Measurements from ENCODE around the gene PDE10A. TPM values are rescaled to one million over a fixed set of nuclear protein-coding genes. Genes with fewer than 3 reads are reported as not detected.

Gene PDE10A
- total RNA-seq, 6 donors from 2014 or later = 0.89 to 4.9 (median 1.4) TPM

- Histone ChIP-seq H3K27me3 (no peaks in the 10 kb centered on the region), H3K36me3 (no peaks in the 10 kb centered on the region), H3K9me3 (no peaks in the 10 kb centered on the region), H3K4me3 (no peak overlapping the region), H3K4me1 (no peaks in the 10 kb centered on the region), H3K27ac (no peak overlapping the region)
- no peak for TF ChIP-seq POLR2A (IDR thresholded peaks at IDR 0.05)
- no peak for TF ChIP-seq POLR2AphosphoS5 (IDR thresholded peaks at IDR 0.05)
- ATAC-seq (ENCODE audit: low FRiP score in 2 of 2) = peak in 1 of 2 donors; percentile 24
- WGBS, 2 donors = 93 to 100% methylated on average over 2 to 9 of the region's 13 CpGs
- DNase-seq = peak in 1 of 2 donors; percentile 65
Observed at GRCh38 chr6:165577556-165577955, 85.5 kb downstream of the PDE10A start.

DNA sequence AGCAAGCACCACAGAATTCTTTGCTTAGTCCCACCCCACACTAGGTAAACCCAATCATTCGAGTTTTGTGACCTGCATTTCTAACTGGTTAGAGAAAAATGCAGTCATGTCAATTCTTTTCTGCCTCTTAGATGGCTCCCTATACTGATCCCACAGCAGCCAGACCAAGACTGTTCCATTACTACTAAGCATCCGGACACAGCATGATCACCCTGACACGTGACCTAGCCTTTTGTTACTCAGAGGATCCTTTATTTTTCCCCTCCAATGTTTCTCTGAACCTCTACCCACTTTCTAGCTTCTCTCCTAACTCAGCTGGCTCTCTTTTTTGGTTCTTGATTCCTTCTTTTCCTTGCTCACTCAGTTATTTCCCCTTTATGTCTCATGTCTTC is 87.9 kb downstream of the PDE10A start:
- DNase-seq (no peak), ATAC-seq (ENCODE audit: low FRiP score in 2 of 2) (no peak)
- no peaks in the 10 kb centered on the region for H3K27me3 ChIP-seq
- no peaks in the 10 kb centered on the region for H3K36me3 ChIP-seq
- H3K27ac ChIP-seq = no peak overlapping the region
- no peak for TF ChIP-seq POLR2AphosphoS5 (IDR thresholded peaks at IDR 0.05)
- no peak for TF ChIP-seq EP300 (IDR thresholded peaks at IDR 0.05)
- TF ChIP-seq, protein P1, sequence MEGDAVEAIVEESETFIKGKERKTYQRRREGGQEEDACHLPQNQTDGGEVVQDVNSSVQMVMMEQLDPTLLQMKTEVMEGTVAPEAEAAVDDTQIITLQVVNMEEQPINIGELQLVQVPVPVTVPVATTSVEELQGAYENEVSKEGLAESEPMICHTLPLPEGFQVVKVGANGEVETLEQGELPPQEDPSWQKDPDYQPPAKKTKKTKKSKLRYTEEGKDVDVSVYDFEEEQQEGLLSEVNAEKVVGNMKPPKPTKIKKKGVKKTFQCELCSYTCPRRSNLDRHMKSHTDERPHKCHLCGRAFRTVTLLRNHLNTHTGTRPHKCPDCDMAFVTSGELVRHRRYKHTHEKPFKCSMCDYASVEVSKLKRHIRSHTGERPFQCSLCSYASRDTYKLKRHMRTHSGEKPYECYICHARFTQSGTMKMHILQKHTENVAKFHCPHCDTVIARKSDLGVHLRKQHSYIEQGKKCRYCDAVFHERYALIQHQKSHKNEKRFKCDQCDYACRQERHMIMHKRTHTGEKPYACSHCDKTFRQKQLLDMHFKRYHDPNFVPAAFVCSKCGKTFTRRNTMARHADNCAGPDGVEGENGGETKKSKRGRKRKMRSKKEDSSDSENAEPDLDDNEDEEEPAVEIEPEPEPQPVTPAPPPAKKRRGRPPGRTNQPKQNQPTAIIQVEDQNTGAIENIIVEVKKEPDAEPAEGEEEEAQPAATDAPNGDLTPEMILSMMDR (IDR thresholded peaks at IDR 0.05) = no peak
- no peak for TF ChIP-seq POLR2A (IDR thresholded peaks at IDR 0.05)
- H3K9me3 ChIP-seq = no peaks in the 10 kb centered on the region
- H3K4me3 ChIP-seq = no peak overlapping the region
- 79 to 87% methylated on average over 3 of the region's 3 CpGs for WGBS, 2 donors
- no peaks in the 10 kb centered on the region for H3K4me1 ChIP-seq

DNA sequence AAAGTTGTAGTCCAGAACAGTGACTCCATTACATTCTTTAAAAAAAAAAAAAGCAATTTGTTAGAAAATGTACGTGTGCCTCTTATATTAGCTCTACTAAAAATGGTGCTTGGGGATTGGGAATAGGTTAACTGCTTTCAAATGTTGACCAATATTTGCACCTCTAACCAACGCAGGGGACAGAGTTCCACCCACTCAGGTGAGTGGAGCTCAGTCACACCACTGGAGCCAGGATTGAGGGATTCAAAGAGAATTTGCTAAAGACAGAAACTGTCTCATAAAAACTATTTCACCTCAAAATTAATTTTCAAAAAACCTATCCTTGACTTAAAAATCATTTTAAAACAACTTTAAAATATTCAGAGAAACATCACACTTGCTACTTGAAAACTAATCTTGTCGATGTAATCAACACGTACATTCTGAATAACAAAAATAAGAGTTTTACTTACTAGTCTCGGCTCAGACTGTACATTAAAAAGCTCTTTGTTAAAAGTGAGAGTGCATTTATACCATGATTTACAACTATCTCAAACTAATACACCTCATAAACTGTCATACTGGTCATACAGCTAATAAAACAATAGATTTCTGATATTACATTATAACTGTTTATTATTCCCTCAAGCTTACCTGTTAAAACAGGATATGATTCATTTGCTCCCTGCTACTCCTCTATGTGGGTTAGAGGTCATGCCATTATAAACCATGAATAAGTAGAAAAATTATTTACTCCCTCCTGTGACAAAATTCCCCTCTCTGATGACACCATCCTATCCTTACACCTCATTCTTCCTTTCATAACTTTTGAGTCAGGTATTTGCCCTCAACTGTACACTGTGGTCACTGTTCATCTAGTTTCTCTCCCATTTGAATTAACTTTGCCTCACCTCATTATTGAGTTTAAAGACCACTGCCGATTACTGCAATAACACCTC is 88.6 kb downstream of the PDE10A start:
- DNase-seq = no peak
- no peaks in the 10 kb centered on the region for H3K36me3 ChIP-seq
- no peaks in the 10 kb centered on the region for H3K4me1 ChIP-seq
- H3K27me3 ChIP-seq = no peaks in the 10 kb centered on the region
- TF ChIP-seq EP300 (IDR thresholded peaks at IDR 0.05) (no peak), POLR2A (IDR thresholded peaks at IDR 0.05) (no peak), POLR2AphosphoS5 (IDR thresholded peaks at IDR 0.05) (no peak)
- TF ChIP-seq, protein P1 (IDR thresholded peaks at IDR 0.05) = no peak
- ATAC-seq (ENCODE audit: low FRiP score in 2 of 2) = no peak
- 77 to 79% methylated on average over 6 of the region's 6 CpGs for WGBS, 2 donors
- no peaks in the 10 kb centered on the region for H3K9me3 ChIP-seq
- H3K4me3 ChIP-seq = no peak overlapping the region
- no peak overlapping the region for H3K27ac ChIP-seq

GRCh38 chr6:165573671-165574070 is 89.4 kb downstream of the PDE10A start:
- 25 to 31% methylated on average over 5 of the region's 5 CpGs for WGBS, 2 donors
- Histone ChIP-seq H3K9me3 (no peaks in the 10 kb centered on the region), H3K27me3 (no peaks in the 10 kb centered on the region), H3K4me3 (no peak overlapping the region), H3K36me3 (no peaks in the 10 kb centered on the region), H3K4me1 (no peaks in the 10 kb centered on the region), H3K27ac (no peak overlapping the region)
- DNase-seq = no peak
- TF ChIP-seq, protein P1 (IDR thresholded peaks at IDR 0.05) = no peak
- peak in 1 of 4 donors; percentile 29 for TF ChIP-seq EP300 (IDR thresholded peaks at IDR 0.05)
- peak; percentile 68 to 74 for ATAC-seq (ENCODE audit: low FRiP score in 2 of 2)

GRCh38 chr6:165571721-165572132 is 91.3 kb downstream of the PDE10A start:
- 73 to 75% methylated on average over 3 of the region's 3 CpGs for WGBS, 2 donors
- H3K36me3 ChIP-seq = no peaks in the 10 kb centered on the region
- no peaks in the 10 kb centered on the region for H3K27me3 ChIP-seq
- peak in 1 of 2 donors; percentile 12 for ATAC-seq (ENCODE audit: low FRiP score in 2 of 2)
- TF ChIP-seq, protein P1 (IDR thresholded peaks at IDR 0.05) = no peak
- H3K4me1 ChIP-seq = no peaks in the 10 kb centered on the region
- no peak overlapping the region for H3K27ac ChIP-seq
- no peaks in the 10 kb centered on the region for H3K9me3 ChIP-seq
- DNase-seq = no peak
- no peak overlapping the region for H3K4me3 ChIP-seq
